ENCODE results near the gene TSPAN9. TPM values are rescaled to one million over a fixed set of nuclear protein-coding genes. Genes with fewer than 3 reads are reported as not detected.

The TSPAN9 gene
- total RNA-seq, 1 donor from 2014 or later, result 238 TPM

DNA sequence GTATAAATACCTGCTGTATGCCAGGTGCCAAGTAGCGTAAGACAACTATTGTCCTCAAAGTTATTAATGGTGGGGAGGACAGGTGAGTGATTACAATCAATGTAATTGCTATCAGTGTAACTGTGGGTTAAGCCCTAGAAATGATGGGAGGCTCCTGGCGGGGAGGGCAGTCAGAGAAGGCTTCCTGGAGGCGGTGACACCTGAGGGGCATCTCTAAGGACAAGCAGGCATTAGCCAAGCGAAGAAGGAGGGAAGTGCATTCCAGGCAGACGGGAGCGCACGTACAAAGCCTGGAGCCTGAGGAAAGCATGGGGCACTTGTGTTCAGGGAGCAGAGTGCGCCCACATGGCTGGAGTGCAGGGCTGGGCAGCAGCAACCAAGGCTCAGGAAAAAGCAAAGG lies 230.9 kb downstream of the TSPAN9 start:
- no peak for DNase-seq (ENCODE audit: low read depth)

DNA sequence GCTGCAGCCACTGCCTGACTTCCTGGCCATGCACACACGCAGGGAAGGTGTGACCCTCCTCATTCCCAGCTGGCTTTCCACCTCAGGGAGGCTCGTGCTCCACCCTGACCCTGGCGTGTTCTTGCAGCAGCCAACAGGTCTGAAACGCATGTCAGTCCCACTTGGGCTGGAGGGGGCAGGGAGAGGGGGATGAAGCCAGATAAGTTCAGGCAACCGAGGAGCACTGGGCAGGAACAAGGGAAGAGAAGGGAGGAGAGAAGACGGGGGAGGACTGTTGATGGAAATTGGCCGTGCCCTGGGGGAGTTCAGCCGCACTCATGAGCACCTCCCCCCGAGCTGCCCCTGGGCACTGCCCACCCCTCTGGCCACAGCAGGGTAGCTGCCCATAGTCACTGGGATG lies 231.4 kb downstream of the TSPAN9 start:
- DNase-seq (ENCODE audit: low read depth), result no peak

DNA sequence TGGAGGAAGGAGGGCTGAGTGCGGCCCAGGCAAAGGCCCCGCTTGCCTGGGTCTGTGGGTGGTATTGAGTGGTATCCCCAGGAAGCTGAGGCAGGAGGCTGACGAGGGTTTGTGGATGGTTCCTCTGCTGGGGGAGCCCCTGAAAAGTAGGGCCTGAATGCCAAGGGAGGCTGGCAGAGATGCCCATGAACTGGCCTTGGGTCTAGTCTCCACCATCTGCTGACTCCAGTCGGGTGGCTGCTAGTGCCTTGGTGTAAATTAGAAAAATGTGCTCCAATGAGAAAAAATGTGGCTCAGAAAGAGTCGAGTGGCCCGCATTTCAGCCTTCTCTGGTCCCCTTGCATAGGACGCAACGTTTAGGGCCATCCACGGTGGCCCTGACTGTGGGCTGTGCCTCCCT lies 232.6 kb downstream of the TSPAN9 start:
- DNase-seq (ENCODE audit: low read depth), result no peak

DNA sequence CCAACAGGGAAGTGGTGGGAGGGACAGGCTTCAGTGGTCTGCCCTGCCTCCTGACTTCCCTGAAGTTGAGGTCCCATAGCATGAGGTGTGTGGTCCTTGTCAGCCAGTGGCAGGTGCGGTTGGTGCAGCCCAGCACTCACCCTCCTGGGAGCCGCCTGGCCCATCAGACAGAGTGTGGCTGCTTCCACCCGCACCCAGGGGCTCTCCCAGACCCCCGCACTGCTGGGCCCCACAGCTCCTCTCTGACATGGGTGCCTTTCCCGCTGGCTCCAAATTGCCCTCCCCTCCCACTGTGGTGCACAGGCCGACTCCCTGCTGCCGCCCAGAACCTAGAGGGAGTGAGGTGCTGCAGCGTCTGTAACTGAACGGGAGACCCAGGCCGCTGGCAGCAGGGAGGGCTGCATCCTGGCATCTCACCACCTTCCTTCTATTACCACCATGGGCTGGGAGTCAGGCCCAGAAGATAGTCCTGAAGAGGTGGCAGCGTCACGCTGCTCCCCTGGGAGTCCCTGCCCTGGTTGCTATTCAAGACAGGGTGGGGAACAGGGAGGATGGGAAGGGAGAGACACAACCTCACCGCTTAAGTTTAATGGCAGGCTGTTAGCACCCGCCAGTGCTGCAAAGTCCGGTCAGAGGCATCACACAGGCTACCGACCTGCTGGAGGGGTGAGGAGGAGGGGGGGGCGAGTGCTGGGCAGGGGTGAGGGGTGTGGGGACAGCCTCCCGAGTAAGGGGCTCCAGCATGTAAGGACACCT lies 233.3 kb downstream of the TSPAN9 start:
- no peak for DNase-seq (ENCODE audit: low read depth)

DNA sequence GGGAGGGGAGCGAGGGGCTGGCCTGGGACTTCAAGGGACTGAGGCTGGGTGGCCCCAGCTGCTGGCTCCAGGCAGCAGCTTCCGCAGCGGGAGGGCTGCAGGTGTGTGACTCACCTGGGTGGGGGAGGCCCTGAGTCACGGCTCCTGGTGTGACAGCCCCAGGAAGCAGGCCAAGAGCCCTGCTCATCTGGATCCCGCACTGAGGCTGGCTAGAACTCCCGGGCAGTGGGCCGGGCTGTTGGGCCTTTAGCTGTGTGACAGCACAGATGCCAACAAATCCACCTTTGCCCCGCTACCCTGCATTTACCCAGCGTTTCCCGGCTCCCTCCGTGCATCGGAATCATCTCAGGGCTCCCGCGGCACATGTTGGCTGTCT lies 233.8 kb downstream of the TSPAN9 start:
- DNase-seq (ENCODE audit: low read depth), result no peak

- no peak for DNase-seq (ENCODE audit: low read depth)
Measured at GRCh38 chr12:3311491-3312103, 234.4 kb downstream of the TSPAN9 start.

- no peak for DNase-seq (ENCODE audit: low read depth)
Measured at GRCh38 chr12:3313066-3313465, 235.9 kb downstream of the TSPAN9 start.

GRCh38 chr12:3313675-3314663 lies 236.8 kb downstream of the TSPAN9 start:
- no peak for DNase-seq (ENCODE audit: low read depth)

GRCh38 chr12:3315201-3315661 lies 238.1 kb downstream of the TSPAN9 start:
- DNase-seq (ENCODE audit: low read depth), result peak; percentile 94

GRCh38 chr12:3316776-3317480 lies 239.7 kb downstream of the TSPAN9 start:
- DNase-seq (ENCODE audit: low read depth), result no peak

DNA sequence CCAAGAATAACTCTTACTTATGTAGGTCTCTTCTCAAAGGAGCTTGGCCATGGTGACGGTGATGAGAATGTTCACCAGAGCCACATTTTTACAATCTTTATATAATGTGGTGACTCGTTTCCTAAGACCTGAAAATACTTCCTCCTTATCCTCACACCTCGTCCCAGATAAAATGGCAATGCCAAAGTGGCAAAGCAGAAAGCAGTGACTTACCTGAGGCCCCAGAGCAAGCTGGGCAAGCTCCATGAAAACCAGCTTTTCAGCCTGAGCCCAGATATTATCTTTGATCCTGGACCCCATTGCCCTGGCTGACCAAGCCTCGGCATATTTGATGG lies 240.3 kb downstream of the TSPAN9 start:
- no peak for DNase-seq (ENCODE audit: low read depth)

DNA sequence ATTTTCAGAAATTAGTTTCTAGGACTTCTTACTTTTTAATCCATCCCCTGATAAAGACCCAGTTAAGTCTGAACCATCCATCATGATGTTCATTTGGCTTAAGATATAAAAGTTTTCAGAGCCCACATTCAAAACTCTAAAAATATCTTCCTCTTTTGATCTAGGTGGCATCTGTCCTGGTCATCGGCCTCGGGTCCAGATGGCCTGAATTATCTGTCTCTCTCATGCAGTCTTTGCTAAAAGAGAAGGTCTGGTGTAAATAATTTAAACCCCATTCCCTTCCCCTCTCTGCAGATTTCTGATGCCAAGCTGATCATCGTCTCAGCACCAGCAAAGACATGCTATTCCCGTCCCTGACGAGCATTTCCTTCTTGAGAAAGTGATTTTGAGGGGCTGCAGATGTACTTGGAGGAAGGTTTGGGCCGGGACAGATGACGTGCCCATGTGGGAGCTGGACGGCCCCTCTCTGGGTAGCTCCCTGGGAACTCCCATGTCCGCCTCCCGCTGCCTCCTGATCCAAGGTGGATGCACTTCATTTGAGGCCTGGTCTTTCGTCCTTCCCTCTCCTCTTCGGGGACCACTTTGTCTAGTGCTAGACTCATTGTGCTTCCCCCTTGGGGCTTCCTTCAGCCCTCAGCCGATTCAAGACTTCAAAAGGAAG lies 240.8 kb downstream of the TSPAN9 start:
- DNase-seq (ENCODE audit: low read depth), result no peak

GRCh38 chr12:3319723-3320492 lies 242.7 kb downstream of the TSPAN9 start:
- no peak for DNase-seq (ENCODE audit: low read depth)

DNA sequence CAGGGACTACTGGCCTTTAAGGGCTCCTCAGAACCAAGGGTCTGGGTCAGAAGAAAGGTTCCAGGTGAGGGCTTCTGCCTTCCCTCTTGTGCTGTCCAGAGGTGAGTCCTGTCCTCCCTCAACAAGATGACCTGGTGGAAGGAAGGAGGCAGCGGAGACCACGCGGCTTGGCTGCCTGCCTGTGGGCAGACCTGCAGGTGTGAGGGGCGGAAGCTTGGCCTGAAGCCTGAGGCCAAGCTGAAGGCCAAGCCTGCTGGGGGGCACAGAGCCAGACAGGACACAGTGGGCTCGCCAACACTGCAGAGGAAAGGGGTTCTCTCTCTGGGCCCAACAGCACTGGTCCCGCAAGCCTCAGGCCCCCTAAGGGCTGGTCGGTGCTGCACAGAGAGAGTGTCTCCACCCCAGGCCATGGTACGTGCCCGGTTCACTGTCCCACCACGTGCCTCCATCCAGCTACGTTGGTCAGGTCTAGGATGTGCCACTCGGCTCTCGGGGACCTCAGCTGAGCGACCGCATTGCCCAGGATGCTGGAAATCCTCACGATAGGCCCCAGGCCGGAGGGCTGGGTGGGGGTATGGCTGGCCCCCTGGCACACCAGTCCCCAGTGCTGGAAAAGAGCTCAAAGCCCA lies 243.8 kb downstream of the TSPAN9 start:
- no peak for DNase-seq (ENCODE audit: low read depth)

- no peak for DNase-seq (ENCODE audit: low read depth)
Measured at GRCh38 chr12:3321881-3322280, 244.7 kb downstream of the TSPAN9 start.

- DNase-seq (ENCODE audit: low read depth), result peak; percentile 47
Measured at GRCh38 chr12:3323002-3323685, 246.0 kb downstream of the TSPAN9 start.

DNA sequence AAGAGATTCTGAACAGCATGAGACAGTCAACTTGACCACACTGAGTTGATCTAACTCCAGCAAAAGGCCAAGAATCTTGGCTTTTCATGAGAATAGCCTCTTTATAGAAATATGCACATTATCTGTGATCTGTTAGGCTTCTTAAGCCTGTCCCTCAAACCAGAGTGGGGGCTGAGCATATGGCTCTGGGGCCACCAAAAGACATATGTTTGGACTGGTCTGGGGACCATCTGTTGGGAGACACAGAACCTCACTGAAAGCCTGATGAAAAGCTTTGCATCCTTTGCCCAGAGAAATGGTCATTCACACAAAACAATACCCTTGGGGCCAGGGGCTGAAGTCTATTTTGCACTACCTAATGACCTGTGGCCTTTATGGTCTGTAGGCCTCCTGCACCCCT lies 248.6 kb downstream of the TSPAN9 start:
- no peak for DNase-seq (ENCODE audit: low read depth)

- no peak for DNase-seq (ENCODE audit: low read depth)
Measured at GRCh38 chr12:3326156-3326849, 249.1 kb downstream of the TSPAN9 start.
